Gastroesophageal sphincter (tissue), 3 donors: Measurements from ENCODE around the gene IFNA14.

Source experiments
- CTCF ChIP-seq, 4 experiments: fragments of 200-600 bp in 2 of 4; fragments of 450-650 bp in 2 of 4; sonication (generic) in 1 of 4; IDR thresholded peaks; one replicate each; pipeline ENCODE4 v1.5.1; 2017 to 2019; ENCODE audit warnings: antibody characterized with exemption in 4 of 4, mild to moderate bottlenecking in 2 of 4, moderate library complexity in 2 of 4
- EP300 ChIP-seq: sonication (generic); formaldehyde crosslinking; IDR thresholded peaks from one replicate; pipeline ENCODE4 v1.6.1; 2017; ENCODE audit warnings: antibody characterized with exemption, mild to moderate bottlenecking
- POLR2A ChIP-seq, 2 donors: fragments of 450-650 bp; IDR thresholded peaks; one replicate each; pipeline ENCODE4 v1.6.1; 2017; ENCODE audit warnings: antibody characterized with exemption in 2 of 2, mild to moderate bottlenecking in 2 of 2, moderate library complexity in 1 of 2
- POLR2AphosphoS5 ChIP-seq: sonication (generic); formaldehyde crosslinking; IDR thresholded peaks from one replicate; pipeline ENCODE4 v1.6.1; 2017; ENCODE audit warnings: antibody characterized with exemption

- TF ChIP-seq EP300 (no peak), CTCF (IDR thresholded peaks at IDR 0.05) (no peak), POLR2AphosphoS5 (no peak), POLR2A (IDR thresholded peaks at IDR 0.05) (no peak)
Measured at GRCh38 chr9:21286659-21287058, 46.9 kb upstream of the IFNA14 start.
